ENCODE results near the gene CHRM4.

The CHRM4 gene

GRCh38 chr11:46408407-46408986 is 16.9 kb upstream of the CHRM4 start:
- FAIRE-seq (no peak), DNase-seq (ENCODE audit: insufficient read length, low spot score) (no peak)
- TF ChIP-seq SPI1 (IDR thresholded peaks at IDR 0.05; ENCODE audit: low read depth, low read length) (no peak), POLR2AphosphoS5 (IDR thresholded peaks at IDR 0.05; ENCODE audit: low read depth, low read length) (no peak), POLR2A (IDR thresholded peaks at IDR 0.05; ENCODE audit: low read depth, low read length) (no peak), TAF1 (IDR thresholded peaks at IDR 0.05; ENCODE audit: low read depth, low read length) (no peak), PAX5 (IDR thresholded peaks at IDR 0.05; ENCODE audit: insufficient read depth, low read length, severe bottlenecking) (no peak), POU2F2 (IDR thresholded peaks at IDR 0.05; ENCODE audit: low read depth, low read length) (no peak)

GRCh38 chr11:46407635-46408034 is 16.1 kb upstream of the CHRM4 start:
- no peak for DNase-seq (ENCODE audit: insufficient read length, low spot score)
- TF ChIP-seq SPI1 (IDR thresholded peaks at IDR 0.05; ENCODE audit: low read depth, low read length) = no peak
- TF ChIP-seq POLR2AphosphoS5 (IDR thresholded peaks at IDR 0.05; ENCODE audit: low read depth, low read length) = no peak
- TF ChIP-seq POLR2A (IDR thresholded peaks at IDR 0.05; ENCODE audit: low read depth, low read length) = no peak
- no peak for TF ChIP-seq PAX5 (IDR thresholded peaks at IDR 0.05; ENCODE audit: insufficient read depth, low read length, severe bottlenecking)
- TF ChIP-seq POU2F2 (IDR thresholded peaks at IDR 0.05; ENCODE audit: low read depth, low read length) = no peak
- no peak for TF ChIP-seq TAF1 (IDR thresholded peaks at IDR 0.05; ENCODE audit: low read depth, low read length)
- FAIRE-seq = no peak

- DNase-seq (ENCODE audit: insufficient read length, low spot score) = no peak
- FAIRE-seq = no peak
- TF ChIP-seq SPI1 (IDR thresholded peaks at IDR 0.05; ENCODE audit: low read depth, low read length) = no peak
- no peak for TF ChIP-seq POLR2AphosphoS5 (IDR thresholded peaks at IDR 0.05; ENCODE audit: low read depth, low read length)
- TF ChIP-seq POU2F2 (IDR thresholded peaks at IDR 0.05; ENCODE audit: low read depth, low read length) = no peak
Measured at GRCh38 chr11:46404476-46405017, 13.0 kb upstream of the CHRM4 start.

- DNase-seq (ENCODE audit: insufficient read length, low spot score) (no peak), FAIRE-seq (no peak)
- TF ChIP-seq POLR2AphosphoS5 (IDR thresholded peaks at IDR 0.05; ENCODE audit: low read depth, low read length) (no peak), TAF1 (IDR thresholded peaks at IDR 0.05; ENCODE audit: low read depth, low read length) (no peak), PAX5 (IDR thresholded peaks at IDR 0.05; ENCODE audit: insufficient read depth, low read length, severe bottlenecking) (no peak), POU2F2 (IDR thresholded peaks at IDR 0.05; ENCODE audit: low read depth, low read length) (no peak), SPI1 (IDR thresholded peaks at IDR 0.05; ENCODE audit: low read depth, low read length) (no peak), POLR2A (IDR thresholded peaks at IDR 0.05; ENCODE audit: low read depth, low read length) (no peak)
Measured at GRCh38 chr11:46402957-46403902, 11.7 kb upstream of the CHRM4 start.

- DNase-seq (ENCODE audit: insufficient read length, low spot score) (no peak), FAIRE-seq (no peak)
- TF ChIP-seq POLR2A (IDR thresholded peaks at IDR 0.05; ENCODE audit: low read depth, low read length) (no peak), POU2F2 (IDR thresholded peaks at IDR 0.05; ENCODE audit: low read depth, low read length) (no peak), POLR2AphosphoS5 (IDR thresholded peaks at IDR 0.05; ENCODE audit: low read depth, low read length) (no peak), TAF1 (IDR thresholded peaks at IDR 0.05; ENCODE audit: low read depth, low read length) (no peak), PAX5 (IDR thresholded peaks at IDR 0.05; ENCODE audit: insufficient read depth, low read length, severe bottlenecking) (no peak), SPI1 (IDR thresholded peaks at IDR 0.05; ENCODE audit: low read depth, low read length) (no peak)
Measured at GRCh38 chr11:46397526-46397925, 6.0 kb upstream of the CHRM4 start.

GRCh38 chr11:46393759-46394158 is 2.2 kb upstream of the CHRM4 start:
- no peak for DNase-seq (ENCODE audit: insufficient read length, low spot score)
- no peak for FAIRE-seq
- TF ChIP-seq POU2F2 (IDR thresholded peaks at IDR 0.05; ENCODE audit: low read depth, low read length) = no peak
- no peak for TF ChIP-seq POLR2A (IDR thresholded peaks at IDR 0.05; ENCODE audit: low read depth, low read length)
- TF ChIP-seq SPI1 (IDR thresholded peaks at IDR 0.05; ENCODE audit: low read depth, low read length) = no peak
- TF ChIP-seq POLR2AphosphoS5 (IDR thresholded peaks at IDR 0.05; ENCODE audit: low read depth, low read length) = no peak
- TF ChIP-seq TAF1 (IDR thresholded peaks at IDR 0.05; ENCODE audit: low read depth, low read length) = no peak
- TF ChIP-seq PAX5 (IDR thresholded peaks at IDR 0.05; ENCODE audit: insufficient read depth, low read length, severe bottlenecking) = no peak

- TF ChIP-seq TAF1 (IDR thresholded peaks at IDR 0.05; ENCODE audit: low read depth, low read length) = no peak
- TF ChIP-seq POLR2A (IDR thresholded peaks at IDR 0.05; ENCODE audit: low read depth, low read length) = no peak
- FAIRE-seq = no peak
- DNase-seq (ENCODE audit: insufficient read length, low spot score) = no peak
Measured at GRCh38 chr11:46393231-46393616, 1.6 kb upstream of the CHRM4 start.

GRCh38 chr11:46392421-46393230 is 1.1 kb upstream of the CHRM4 start:
- peak; percentile 66 for FAIRE-seq
- no peak for TF ChIP-seq POU2F2 (IDR thresholded peaks at IDR 0.05; ENCODE audit: low read depth, low read length)
- TF ChIP-seq PAX5 (IDR thresholded peaks at IDR 0.05; ENCODE audit: insufficient read depth, low read length, severe bottlenecking) = peak; percentile 30
- peak; percentile 98 for DNase-seq (ENCODE audit: insufficient read length, low spot score)

- TF ChIP-seq PAX5 (IDR thresholded peaks at IDR 0.05; ENCODE audit: insufficient read depth, low read length, severe bottlenecking) (no peak), POU2F2 (IDR thresholded peaks at IDR 0.05; ENCODE audit: low read depth, low read length) (no peak), POLR2AphosphoS5 (IDR thresholded peaks at IDR 0.05; ENCODE audit: low read depth, low read length) (no peak), POLR2A (IDR thresholded peaks at IDR 0.05; ENCODE audit: low read depth, low read length) (no peak), SPI1 (IDR thresholded peaks at IDR 0.05; ENCODE audit: low read depth, low read length) (no peak), TAF1 (IDR thresholded peaks at IDR 0.05; ENCODE audit: low read depth, low read length) (no peak)
- no peak for DNase-seq (ENCODE audit: insufficient read length, low spot score)
Measured at GRCh38 chr11:46391186-46391577, 394 bp downstream of the CHRM4 start.

More at GRCh38 chr11:46391186-46391577, 394 bp downstream of the CHRM4 start:
- FAIRE-seq = no peak

Measured in GM12891 (cell line).